ENCODE measurements around the gene RTF1.
"Not testable (repeated sequence)": the region's sequence is repeated elsewhere in the genome, so short reads cannot be mapped to it uniquely, and the experiment has no call there.

Gene RTF1

DNA sequence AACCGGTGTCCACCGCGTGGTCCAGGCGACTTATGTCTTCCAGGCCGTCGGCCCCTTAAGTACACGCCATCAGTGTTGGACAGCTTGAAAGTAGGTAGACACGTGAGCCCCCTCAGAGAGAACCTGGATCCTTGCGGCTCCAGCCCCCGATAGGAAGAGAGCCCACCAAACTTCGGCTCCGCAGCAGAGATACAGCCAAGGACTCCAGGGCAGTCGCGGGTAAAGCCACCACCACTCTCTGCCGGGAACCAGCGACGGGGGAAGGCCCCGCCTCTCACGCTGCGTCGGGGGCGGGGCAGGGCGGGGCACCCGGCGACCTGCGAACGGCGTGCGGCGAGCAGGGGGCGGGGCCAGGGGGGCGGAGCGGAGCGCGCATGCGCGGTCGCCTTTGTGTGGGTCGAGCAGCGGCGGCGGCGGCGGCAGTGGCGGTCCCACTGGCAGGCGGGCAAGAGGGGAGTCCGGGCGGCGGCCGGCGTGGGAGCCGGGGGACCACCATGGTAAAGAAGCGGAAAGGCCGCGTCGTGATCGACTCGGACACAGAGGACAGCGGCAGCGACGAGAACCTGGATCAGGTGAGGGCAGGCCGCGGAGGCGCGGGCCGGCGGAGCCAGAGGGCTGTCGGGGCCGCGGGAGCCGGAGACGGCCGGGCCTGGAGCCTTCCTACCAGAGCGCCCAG is at the start of gene RTF1:
TSS of gene RTF1 (plus strand) at position 354 of the 676 bp plus-strand sequence. CDS start at position 375, 21 bp downstream.
- peak; percentile 93 for DNase-seq

GRCh38 chr15:41367418-41367817 is 49.5 kb upstream of the RTF1 start:
- no peak for DNase-seq

- no peak for DNase-seq
Observed at GRCh38 chr15:41377978-41378377, 38.9 kb upstream of the RTF1 start.

DNA sequence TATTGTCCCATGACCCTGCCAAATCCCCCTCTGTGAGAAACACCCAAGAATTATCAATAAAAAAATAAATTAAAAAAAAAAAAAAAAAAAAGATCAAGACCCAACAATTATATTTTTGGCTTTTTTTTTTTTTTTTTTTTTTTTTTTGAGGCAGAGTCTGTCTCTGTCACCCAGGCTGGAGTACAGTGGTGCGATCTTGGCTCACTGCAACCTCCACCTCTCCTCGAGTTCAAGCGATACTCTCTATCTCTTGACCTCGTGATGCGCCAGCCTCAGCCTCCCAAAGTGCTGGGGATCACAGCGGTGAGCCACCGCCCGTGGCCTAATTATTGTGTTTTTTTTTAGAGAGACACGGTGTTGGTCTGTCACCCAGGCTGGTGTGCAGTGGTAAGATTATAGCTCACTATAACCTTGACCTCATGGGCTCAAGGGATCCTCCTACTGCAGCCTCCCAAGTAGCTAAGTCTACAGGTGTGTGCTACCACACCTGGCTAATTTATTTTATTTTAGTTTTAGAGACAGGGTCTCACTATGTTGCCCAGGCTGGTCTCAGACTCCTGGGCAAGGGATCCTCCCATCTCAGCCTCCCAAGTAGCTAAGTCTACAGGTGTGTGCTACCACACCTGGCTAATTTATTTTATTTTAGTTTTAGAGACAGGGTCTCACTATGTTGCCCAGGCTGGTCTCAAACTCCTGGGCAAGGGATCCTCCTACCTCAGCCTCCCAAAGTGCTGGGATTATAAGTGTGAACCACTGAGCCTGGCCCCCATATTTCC is 32.7 kb upstream of the RTF1 start:
- DNase-seq = not testable (repeated sequence)

GRCh38 chr15:41387646-41388045 is 29.2 kb upstream of the RTF1 start:
- no peak for DNase-seq

DNA sequence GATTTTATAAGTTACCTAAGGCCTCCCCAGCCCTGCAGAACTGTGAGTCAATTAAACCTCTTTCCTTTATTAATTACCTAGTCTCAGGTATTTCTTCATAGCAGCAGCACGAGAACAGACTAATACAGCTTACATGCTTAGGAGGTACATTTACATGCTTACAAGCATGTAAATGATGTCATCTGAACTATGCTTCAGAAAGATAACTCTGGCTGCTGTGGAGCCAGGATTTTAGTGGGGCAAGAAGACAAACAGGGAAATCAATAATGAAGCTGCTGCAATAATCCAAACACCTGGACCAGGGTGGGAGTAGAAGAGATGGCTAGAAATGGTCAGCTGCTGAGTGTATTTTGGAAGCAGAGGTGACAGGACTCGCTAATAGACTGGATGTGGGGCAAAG is 24.2 kb upstream of the RTF1 start:
- no peak for DNase-seq

DNA sequence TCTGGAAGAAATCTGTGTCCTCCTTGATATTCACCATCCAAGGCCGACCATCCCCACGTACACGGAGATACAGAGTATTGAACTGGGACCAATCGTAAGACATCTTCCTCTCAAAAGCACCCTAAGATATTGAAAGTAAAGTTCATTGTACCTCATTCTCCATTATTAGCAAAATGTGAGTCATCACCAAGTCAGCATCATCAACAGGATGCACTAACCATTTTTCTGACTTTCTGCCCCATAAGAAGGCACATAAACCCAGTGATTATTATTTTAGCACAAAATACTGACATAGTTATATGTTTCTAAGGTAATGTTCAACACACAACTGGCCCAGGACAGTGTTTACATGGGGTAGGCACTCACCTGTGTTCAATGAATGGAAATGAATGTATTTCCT is 22.0 kb upstream of the RTF1 start:
- no peak for DNase-seq

DNA sequence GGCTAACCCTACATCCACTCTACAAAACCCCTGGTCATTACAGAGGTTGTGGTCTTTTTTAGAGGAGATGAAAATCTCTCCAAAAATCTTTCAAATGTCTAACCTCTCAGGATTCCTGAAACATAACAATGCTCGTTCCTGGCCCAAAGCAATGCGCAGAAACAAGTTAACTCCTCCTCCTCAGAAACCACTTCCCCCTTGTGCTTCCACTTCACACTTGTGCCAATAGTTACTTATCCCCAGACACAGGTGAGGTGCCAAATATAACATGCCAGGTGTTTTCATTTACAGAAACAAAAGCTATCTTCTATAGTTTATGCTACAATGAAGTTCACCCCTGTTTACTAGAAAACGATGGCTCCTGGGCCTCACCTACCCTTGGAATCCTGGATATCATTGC is 20.8 kb upstream of the RTF1 start:
- DNase-seq = no peak

- no peak for DNase-seq
Observed at GRCh38 chr15:41401904-41402267, 15.0 kb upstream of the RTF1 start.

GRCh38 chr15:41407341-41407740 is 9.6 kb upstream of the RTF1 start:
- no peak for DNase-seq

- no peak for DNase-seq
Observed at GRCh38 chr15:41408234-41408641, 8.7 kb upstream of the RTF1 start.

- DNase-seq = no peak
Observed at GRCh38 chr15:41411031-41411430, 5.9 kb upstream of the RTF1 start.

DNA sequence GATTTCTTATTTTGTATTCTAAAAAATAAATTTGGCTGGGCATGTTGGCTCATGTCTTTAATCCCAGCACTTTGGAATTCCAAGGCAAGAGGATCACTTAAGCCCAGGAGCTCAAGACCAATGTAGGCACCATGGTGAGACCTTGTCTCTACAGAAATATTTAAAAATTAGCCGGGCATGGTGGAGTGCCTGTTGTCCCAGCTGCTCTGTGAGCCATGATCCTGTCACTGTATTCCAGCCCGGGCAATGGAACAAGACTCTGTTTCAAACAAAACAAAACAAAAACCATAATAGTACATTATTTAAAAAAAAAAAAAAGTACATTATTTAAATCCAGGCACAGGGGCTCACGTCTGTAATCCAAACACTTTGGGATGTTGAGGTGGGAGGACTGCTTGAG is 5.5 kb upstream of the RTF1 start:
- no peak for DNase-seq

DNA sequence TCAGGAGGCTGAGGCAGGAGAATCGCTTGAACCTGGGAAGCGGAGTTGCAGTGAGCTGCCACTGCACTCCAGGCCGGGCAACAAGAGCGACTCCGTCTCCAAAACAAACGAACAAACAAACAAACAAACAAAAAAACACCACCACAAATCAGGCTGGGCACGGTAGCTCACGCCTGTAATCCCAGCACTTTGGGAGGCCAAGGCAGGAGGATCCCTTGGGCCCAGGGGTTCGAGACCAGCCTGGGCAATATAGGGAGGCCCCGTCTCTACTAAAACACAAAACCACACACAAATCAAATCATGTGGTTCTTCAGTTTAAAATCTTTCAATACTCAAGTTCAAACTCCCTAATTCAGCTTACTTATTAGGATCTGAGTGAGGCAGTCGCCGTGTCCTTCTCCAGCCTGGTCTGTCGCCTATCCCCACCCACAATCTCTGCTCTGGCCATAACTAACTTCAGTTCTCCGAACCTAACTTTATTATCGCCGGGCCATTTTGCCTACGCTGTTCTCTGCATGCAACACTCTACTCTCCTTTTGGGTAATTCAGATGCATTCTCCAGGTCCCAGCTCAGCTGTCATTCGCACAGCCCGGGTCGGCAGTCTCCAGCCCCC is 660 bp upstream of the RTF1 start:
- DNase-seq = no peak

DNA sequence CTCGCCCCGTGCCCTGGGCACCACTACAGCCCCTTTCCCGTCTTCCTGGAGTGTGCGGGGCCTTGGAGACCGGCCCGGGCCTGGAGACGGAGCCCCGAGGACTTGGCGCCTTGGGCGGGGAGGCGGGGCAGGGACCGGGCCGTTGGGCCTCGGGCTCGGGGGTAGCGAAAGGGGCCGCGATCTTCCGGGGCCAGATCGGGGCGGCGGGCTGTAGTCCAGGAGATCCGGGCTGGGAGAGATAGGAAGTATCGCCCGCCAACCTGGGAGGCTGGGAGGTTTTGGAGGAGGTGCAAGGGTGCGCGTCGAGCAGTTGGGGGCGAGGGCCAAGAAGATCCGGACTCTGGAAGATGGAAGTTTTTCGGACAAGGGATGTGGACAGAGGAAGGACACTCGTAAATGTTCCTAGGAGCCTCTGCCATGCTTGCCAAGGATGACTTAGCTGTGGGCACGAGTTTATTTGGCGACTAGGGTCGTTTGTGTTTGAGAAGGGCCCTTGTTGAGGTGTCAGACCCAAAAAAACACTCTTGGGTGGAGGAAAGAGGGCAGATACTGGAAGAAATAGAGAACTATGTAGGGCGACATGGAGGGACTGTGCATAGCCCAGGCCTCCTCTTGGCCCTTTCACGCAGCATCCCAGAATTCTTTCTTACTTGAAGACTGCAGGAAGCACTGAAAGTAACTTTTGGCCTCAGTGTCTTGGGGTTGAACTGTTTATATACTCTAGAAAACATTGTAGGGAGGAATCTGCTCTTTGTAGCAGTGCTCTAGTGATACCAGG is 712 bp downstream of the RTF1 start:
- DNase-seq = no peak

GRCh38 chr15:41423979-41424659 is 7.2 kb downstream of the RTF1 start:
- DNase-seq = no peak

DNA sequence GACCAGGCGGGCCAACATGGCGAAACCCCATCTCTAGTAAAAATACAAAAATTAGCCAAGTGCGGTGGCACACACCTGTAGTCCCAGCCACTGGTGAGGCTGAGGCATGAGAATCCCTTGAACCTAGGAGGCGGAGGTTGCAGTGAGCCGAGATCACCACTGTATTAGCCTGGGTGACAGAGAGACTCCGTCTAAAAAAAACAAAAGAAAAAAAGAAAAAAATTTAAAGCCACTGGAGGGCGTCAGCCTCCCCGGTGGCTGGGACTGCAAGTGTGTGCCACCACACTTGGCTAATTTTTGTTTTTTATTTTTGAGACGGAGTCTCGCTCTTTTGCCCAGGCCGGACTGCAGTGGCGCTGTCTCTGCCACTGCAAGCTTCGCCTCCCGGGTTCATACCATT is 7.9 kb downstream of the RTF1 start:
- DNase-seq = no peak

DNA sequence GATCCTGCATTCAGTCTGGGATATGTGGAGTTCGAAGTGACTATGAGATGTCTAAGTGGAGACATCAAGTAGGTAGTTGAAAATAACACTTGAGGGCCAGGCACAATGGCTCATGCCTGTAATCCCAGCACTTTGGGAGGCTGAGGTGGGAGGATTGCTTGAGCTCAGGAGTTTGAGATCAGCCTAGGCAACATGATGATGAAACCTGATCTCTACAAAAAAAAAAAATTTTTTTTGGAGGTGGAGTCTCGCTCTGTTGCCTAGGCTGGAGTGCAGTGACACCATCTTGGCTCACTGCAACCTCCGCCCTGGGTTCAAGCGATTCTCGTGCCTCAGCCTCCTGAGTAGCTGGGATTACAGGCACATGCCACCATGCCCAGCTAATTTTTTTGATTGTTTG is 9.0 kb downstream of the RTF1 start:
- not testable (repeated sequence) for DNase-seq

DNA sequence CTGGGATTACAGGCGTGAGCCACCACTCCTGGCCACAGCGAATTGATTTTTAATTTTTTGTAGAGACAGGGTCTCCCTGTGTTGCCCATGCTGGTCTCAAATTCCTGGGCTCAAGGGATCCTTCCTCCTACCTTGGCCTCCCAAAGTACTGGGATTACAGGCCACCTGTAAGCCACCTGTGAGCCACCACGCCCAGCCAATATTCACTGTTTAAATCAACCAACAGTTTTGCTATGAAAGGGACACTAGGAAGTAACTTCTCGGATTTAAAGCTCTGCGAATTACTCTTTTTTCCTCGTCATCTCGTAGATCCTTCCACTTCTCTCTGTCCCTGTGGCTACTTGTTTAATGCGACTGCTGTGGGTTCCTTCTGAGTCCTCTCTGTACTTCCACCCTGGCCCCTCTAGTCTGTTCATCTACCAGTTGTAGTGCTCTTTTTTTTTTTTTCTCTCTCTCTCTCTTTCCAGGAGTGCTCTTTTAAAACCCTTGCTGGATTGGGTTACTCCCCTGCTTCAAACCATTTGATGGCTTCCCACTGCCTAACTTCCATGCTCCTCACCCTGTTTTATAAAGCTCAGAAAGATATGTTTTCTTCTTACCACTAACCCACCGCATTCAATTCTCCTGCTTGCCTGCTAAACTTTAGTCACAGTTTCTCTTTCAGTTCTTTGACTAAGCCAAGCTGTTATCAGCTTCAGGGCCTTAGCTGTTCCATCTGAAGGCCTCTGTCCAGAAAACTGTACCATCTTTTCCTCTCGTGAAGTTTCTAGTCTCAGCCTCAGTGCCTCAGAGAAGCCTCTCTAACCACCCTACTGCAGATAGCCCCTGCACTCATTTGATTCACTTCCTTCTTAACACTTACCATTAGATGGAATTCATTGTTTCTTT is 12.4 kb downstream of the RTF1 start:
- DNase-seq = no peak

GRCh38 chr15:41435037-41435786 is 18.3 kb downstream of the RTF1 start:
- DNase-seq = no peak

- no peak for DNase-seq
Observed at GRCh38 chr15:41437448-41437847, 20.6 kb downstream of the RTF1 start.

Data from T1000 (cell line).